ENCODE results near the gene RRP1B. TPM values are rescaled to one million over a fixed set of nuclear protein-coding genes. Genes with fewer than 3 reads are reported as not detected.
"Not testable (repeated sequence)": the region's sequence is repeated elsewhere in the genome, so short reads cannot be mapped to it uniquely, and the experiment has no call there.

Gene RRP1B
- total RNA-seq, 2 experiments from 2014 or later = 43.3 to 43.7 TPM

- Mint-ChIP-seq H3K27ac (no peak overlapping the region), H3K4me3 (no peak overlapping the region)
Measured at GRCh38 chr21:43702785-43703034, 43.4 kb downstream of the RRP1B start.

GRCh38 chr21:43703035-43703880, 43.9 kb downstream of the RRP1B start:
- peaks cover 14% of the 10 kb centered on the region for H3K4me1 Mint-ChIP-seq
- no peaks in the 10 kb centered on the region for H3K36me3 Mint-ChIP-seq (ENCODE audit: low read depth)
- peak; percentile 33 for DNase-seq
- no peak overlapping the region for H3K4me3 Mint-ChIP-seq
- CTCF ChIA-PET = no interaction called here
- H3K9me3 Mint-ChIP-seq = no peaks in the 10 kb centered on the region
- POLR2A ChIA-PET = no interaction called here
- no peaks in the 10 kb centered on the region for H3K27me3 Mint-ChIP-seq
- H3K27ac Mint-ChIP-seq = no peak overlapping the region

More at GRCh38 chr21:43702785-43703034, 43.4 kb downstream of the RRP1B start:
- Mint-ChIP-seq H3K36me3 (ENCODE audit: low read depth) (peaks cover 1% of the 10 kb centered on the region), H3K9me3 (no peaks in the 10 kb centered on the region), H3K4me1 (peaks cover 14% of the 10 kb centered on the region), H3K27me3 (no peaks in the 10 kb centered on the region)
- POLR2A ChIA-PET = no interaction called here
- CTCF ChIA-PET = no interaction called here
- DNase-seq = no peak

GRCh38 chr21:43707462-43707861, 48.1 kb downstream of the RRP1B start:
- no peak overlapping the region for H3K27ac Mint-ChIP-seq
- DNase-seq = no peak
- H3K4me3 Mint-ChIP-seq = no peak overlapping the region
- ChIA-PET POLR2A (interaction anchor here (1.0 to 2.0 kb wide), 2 partner anchors 9 to 13 kb away, joined by 3 to 7 read pairs; no protein-coding TSS in a partner anchor), CTCF (no interaction called here)
- peaks cover 8% of the 10 kb centered on the region for H3K4me1 Mint-ChIP-seq
- peaks cover 16% of the 10 kb centered on the region for H3K27me3 Mint-ChIP-seq
- no peaks in the 10 kb centered on the region for H3K36me3 Mint-ChIP-seq (ENCODE audit: low read depth)
- H3K9me3 Mint-ChIP-seq = no peaks in the 10 kb centered on the region

- Mint-ChIP-seq H3K4me3 (no peak overlapping the region), H3K27ac (no peak overlapping the region), H3K36me3 (ENCODE audit: low read depth) (no peaks in the 10 kb centered on the region), H3K27me3 (peaks cover 20% of the 10 kb centered on the region), H3K4me1 (no peaks in the 10 kb centered on the region), H3K9me3 (no peaks in the 10 kb centered on the region)
- ChIA-PET CTCF (no interaction called here), POLR2A (interaction anchor here (2.0 kb wide), 1 partner anchor 11 kb away, joined by 7 read pairs; no protein-coding TSS in a partner anchor)
- no peak for DNase-seq
Measured at GRCh38 chr21:43708745-43709381, 49.5 kb downstream of the RRP1B start.

- POLR2A ChIA-PET = no interaction called here
- Mint-ChIP-seq H3K4me1 (peaks cover 1% of the 10 kb centered on the region), H3K27ac (no peak overlapping the region), H3K36me3 (ENCODE audit: low read depth) (no peaks in the 10 kb centered on the region), H3K27me3 (peaks cover 37% of the 10 kb centered on the region), H3K9me3 (no peaks in the 10 kb centered on the region), H3K4me3 (no peak overlapping the region)
- CTCF ChIA-PET = interaction anchor here (0.6 kb wide), 1 partner anchor 1215 kb away, joined by 3 read pairs; no protein-coding TSS in a partner anchor
- DNase-seq = no peak
Measured at GRCh38 chr21:43712268-43712942, 53.0 kb downstream of the RRP1B start.

GRCh38 chr21:43713123-43713522, 53.8 kb downstream of the RRP1B start:
- not testable (repeated sequence) for H3K4me3 Mint-ChIP-seq; H3K27ac Mint-ChIP-seq; H3K9me3 Mint-ChIP-seq; DNase-seq; H3K4me1 Mint-ChIP-seq; H3K36me3 Mint-ChIP-seq (ENCODE audit: low read depth)
- ChIA-PET CTCF (interaction anchor here (0.6 kb wide), 1 partner anchor 1216 kb away, joined by 3 read pairs; no protein-coding TSS in a partner anchor), POLR2A (interaction anchor here (0.6 kb wide), 1 partner anchor 77 kb away, joined by 3 read pairs; the partner anchor contains the start of gene RRP1)
- H3K27me3 Mint-ChIP-seq = peaks cover 38% of the 10 kb centered on the region

- H3K4me3 Mint-ChIP-seq = no peak overlapping the region
- DNase-seq = no peak
- peaks cover 29% of the 10 kb centered on the region for H3K27me3 Mint-ChIP-seq
- no peaks in the 10 kb centered on the region for H3K9me3 Mint-ChIP-seq
- peaks cover 23% of the 10 kb centered on the region for H3K4me1 Mint-ChIP-seq
- ChIA-PET POLR2A (interaction anchor here (0.9 to 1.4 kb wide), 2 partner anchors 9 to 28 kb away, joined by 3 read pairs; no protein-coding TSS in a partner anchor), CTCF (no interaction called here)
- no peak overlapping the region for H3K27ac Mint-ChIP-seq
- peaks cover 6% of the 10 kb centered on the region for H3K36me3 Mint-ChIP-seq (ENCODE audit: low read depth)
Measured at GRCh38 chr21:43716376-43717165, 57.2 kb downstream of the RRP1B start.

GRCh38 chr21:43717166-43717853, 58.0 kb downstream of the RRP1B start:
- peaks cover 24% of the 10 kb centered on the region for H3K27me3 Mint-ChIP-seq
- no peak for DNase-seq
- POLR2A ChIA-PET = interaction anchor here (0.9 to 1.4 kb wide), 5 partner anchors 10 to 57 kb away, joined by 3 to 5 read pairs (median 3); no protein-coding TSS in a partner anchor
- CTCF ChIA-PET = interaction anchor here (1.5 kb wide), 1 partner anchor 17 kb away, joined by 3 read pairs; no protein-coding TSS in a partner anchor
- H3K4me1 Mint-ChIP-seq = peaks cover 27% of the 10 kb centered on the region
- H3K27ac Mint-ChIP-seq = no peak overlapping the region
- peaks cover 6% of the 10 kb centered on the region for H3K36me3 Mint-ChIP-seq (ENCODE audit: low read depth)
- H3K4me3 Mint-ChIP-seq = peak overlapping the region; percentile 46
- no peaks in the 10 kb centered on the region for H3K9me3 Mint-ChIP-seq

GRCh38 chr21:43717967-43718871, 58.9 kb downstream of the RRP1B start:
- peak overlapping the region; percentile 52 for H3K27ac Mint-ChIP-seq
- POLR2A ChIA-PET = interaction anchor here (1.0 to 1.4 kb wide), 4 partner anchors 10 to 58 kb away, joined by 3 to 5 read pairs (median 3); no protein-coding TSS in a partner anchor
- DNase-seq = no peak

GRCh38 chr21:43718872-43719747, 59.8 kb downstream of the RRP1B start, which contains the start of gene PDXK:
Gene PDXK (plus strand): TSS chr21:43719129. CDS start chr21:43719295, 166 bp downstream.
- Mint-ChIP-seq H3K9me3 (no peaks in the 10 kb centered on the region), H3K4me1 (peaks cover 32% of the 10 kb centered on the region), H3K27me3 (peaks cover 18% of the 10 kb centered on the region), H3K27ac (peak within 1 kb of the TSS; percentile 67), H3K4me3 (peak within 1 kb of the TSS; percentile 81), H3K36me3 (ENCODE audit: low read depth) (peaks cover 9% of the 10 kb centered on the region)
- ChIA-PET CTCF (interaction anchor here (0.9 to 1.5 kb wide), 4 partner anchors 9 to 70 kb away, joined by 3 to 5 read pairs (median 3); partner anchors contain the start of gene RRP1), POLR2A (interaction anchor here (0.7 to 2.3 kb wide), 7 partner anchors 8 to 70 kb away, joined by 3 to 27 read pairs (median 5); partner anchors contain the start of gene RRP1)
- peak; percentile 85 for DNase-seq

More at GRCh38 chr21:43717967-43718871, 58.9 kb downstream of the RRP1B start:
- Mint-ChIP-seq H3K4me1 (peaks cover 29% of the 10 kb centered on the region), H3K4me3 (peak overlapping the region; percentile 81), H3K9me3 (no peaks in the 10 kb centered on the region), H3K27me3 (peaks cover 19% of the 10 kb centered on the region), H3K36me3 (ENCODE audit: low read depth) (peaks cover 9% of the 10 kb centered on the region)
- CTCF ChIA-PET = interaction anchor here (1.5 kb wide), 1 partner anchor 18 kb away, joined by 3 read pairs; no protein-coding TSS in a partner anchor

All from activated CD4-positive, alpha-beta memory T cell treated with anti-CD3 and anti-CD28 coated beads, Interleukin-2, amount 10 ng/mL, durations not matched to agents 7 days and 5 days (primary cell).